HS-5 (cell line): ENCODE data around the gene BIN2.
A peak's percentile ranks its signal among the peaks of the same experiment; 100 is the strongest.

Experiments used
- DNase-seq: peaks from one replicate; pipeline ENCODE4 v3.0.0-alpha.2; 2012; ENCODE audit warnings: low read depth

Gene BIN2

DNA sequence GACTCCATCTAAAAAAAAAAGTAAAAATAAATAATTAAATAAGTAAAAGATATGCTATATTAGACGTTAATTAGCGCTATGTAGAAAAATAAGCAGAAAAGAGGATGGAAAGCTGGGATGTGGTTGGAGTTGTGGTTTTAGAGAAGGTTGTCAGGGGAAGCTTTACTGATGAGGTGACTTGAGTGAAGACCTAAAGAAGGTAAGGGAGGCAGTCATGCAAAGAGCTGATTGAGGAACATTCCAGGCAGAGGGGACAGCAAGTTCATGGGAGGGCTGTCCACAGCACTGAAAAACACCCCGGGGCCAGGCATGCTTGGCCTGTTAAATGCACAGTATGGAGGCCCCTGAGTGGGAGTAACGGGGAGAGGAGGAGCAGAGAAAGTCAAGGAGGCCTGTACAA is 69.4 kb downstream of the BIN2 start:
- DNase-seq, result no peak

DNA sequence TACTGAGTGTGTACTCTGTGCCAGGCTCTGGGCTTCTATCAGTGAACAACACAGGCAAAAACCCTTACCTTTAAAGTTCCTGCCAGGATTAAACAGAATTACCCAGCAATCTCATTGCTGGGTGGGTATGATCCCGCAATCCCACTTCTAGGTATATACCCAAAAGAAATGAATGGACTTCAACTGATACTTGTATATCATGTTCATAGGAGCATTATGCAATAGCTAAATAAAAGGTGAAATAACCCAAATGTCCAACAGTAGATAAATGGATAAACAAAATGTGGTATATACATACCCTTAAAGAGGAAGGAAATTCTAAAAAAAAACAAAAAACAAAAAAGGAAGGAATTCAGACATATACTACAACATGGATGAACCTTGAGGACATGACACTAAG is 70.7 kb downstream of the BIN2 start:
- no peak for DNase-seq

DNA sequence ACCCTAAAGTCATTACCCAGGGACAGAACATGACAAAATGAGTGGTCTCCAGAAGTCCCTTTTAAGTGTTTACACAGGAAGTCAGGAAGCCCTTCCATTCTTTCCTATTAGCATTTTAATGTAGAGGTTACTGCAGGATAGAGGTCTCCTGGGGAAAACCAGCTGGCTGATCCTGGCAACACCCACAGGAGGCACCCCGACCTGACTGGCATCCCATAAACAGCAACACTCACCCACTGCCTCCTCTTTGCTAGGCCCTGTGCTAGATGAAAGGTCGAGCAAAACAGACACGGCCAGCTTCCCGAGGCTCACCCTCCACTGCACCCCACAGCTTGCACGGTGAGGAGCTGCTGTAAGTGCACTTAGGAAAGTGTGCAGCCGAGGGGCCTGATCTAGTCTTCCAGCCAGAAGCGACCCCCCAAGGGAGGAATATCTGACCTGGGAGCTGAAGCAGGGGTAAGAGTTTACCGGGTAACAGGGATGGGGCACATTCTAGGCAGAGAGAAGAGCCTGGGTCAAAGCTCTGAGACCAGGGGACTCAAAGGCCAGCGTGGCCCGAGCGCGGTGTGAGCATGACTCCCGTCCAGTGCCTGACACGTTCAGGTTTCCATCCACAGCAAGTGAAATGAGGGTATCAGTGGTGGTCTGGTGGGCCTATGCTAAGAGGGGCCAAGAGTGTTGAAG is 76.3 kb downstream of the BIN2 start:
- DNase-seq, result no peak

DNA sequence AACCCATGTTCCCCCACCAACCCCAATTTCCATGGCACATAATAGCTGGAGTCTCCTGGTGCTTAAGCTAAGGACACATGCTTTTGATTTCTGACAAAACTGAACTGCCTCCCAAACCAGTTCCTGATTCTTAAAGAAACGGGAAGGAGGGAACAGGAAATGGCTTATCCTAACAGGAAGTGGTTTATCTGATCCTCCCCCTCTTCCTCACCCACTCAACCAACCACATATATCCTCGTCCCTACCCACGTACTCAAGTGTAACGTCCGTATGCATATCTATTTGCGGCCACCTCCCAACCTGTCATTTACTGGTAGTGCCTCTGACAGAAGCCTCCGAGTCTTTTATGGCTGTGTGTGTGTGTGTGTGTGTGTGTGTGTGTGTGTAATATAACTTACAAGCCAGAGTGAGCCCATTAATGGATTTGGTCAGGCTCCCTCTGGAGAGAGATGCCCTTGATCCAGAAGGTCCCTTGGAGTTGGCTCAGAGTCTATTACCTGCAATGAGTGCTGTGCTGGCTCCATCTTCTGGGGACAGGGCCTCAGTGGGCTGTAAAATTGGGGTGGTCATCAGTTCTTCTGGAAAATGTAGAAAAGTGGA is 77.6 kb downstream of the BIN2 start:
- DNase-seq, result no peak

DNA sequence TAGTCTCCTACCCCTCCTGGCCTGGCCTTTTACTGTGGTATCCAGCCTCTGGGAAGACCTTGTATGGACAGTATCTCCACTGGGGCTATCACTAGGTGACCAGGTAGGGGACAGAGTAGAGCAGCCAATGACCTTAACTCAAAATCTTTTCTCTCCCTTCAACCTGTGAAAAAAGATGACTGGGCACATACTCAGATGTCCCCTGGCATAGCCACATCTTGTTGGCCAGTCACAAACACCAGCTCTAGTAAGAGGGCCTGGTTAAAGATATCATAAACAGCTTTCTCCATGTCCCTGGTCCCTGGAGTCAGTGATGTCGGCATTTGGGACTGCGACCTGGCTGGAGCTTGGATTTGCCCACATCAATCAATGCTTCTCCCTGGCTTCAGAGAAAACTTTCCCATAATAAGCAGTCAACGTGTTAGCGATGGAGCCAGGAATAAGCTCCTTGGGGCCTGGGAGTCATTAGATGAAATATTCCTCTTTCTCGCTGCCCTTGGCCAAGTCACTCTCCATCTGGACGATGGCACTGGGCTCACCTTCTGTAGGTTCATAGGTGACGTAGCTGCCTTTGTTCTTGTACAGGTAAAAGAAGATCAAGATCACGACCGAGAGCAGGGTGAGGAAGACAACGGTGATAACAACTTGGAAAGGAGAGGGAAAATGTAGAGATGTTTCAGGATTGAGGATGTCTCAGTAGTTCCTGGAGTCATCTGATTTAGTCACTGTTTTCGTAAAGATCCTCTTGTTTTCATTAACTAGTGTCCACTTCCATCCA is 78.3 kb downstream of the BIN2 start:
- no peak for DNase-seq

DNA sequence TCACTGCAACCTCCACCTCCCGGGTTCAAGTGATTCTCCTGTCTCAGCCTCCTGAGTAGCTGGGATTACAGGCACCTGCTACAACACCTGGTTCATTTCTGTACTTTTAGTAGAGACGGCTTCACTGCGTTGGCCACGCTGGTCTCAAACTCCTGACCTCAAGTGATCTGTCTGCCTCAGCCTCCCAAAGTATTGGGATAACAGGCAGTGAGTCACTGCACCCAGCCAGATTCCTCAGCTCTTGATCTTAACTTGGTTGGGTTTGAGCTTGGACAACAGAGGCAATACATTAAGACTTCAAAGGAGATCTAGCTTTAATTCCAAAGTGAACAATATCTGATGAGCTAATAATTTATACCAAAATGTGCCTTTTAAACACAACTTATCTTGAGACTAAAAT is 79.7 kb downstream of the BIN2 start:
- DNase-seq, result no peak

DNA sequence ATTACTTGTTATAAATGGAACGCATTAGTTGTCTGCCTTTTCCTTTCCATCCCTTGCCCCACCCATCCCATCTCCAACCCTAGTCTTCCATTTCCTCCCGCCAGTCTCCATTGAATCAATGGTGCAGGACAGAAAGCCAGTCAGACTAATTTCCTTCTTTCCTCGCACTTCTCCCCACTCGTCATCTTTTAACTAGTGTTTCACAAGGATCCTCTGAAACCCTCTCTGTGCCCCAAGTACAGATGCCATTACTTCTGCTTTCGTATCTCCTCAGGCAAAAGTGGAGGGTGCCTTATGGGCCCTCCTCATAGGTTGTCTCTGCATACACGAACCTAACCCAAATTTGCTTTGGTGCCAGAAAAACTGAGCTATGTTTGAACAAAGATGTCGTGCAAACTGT is 81.1 kb downstream of the BIN2 start:
- no peak for DNase-seq

DNA sequence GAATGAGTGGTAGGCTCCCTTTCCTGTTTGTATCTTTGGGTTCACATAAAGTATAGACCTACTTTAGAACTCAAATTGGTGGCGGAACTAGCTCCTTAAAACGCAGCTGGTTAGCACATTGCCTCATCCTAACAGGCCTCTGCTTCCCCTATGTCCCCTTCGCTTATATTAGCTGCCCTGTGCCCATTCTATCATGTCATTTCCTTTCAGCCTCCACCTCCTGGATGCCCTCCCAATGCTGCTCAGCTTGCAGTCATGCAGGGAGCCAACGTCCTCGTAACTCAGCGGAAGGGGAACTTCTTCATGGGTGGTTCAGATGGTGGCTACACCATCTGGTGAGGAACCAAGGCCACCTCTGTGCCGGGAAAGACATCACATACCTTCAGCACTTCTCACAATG is 81.9 kb downstream of the BIN2 start:
- DNase-seq, result no peak

DNA sequence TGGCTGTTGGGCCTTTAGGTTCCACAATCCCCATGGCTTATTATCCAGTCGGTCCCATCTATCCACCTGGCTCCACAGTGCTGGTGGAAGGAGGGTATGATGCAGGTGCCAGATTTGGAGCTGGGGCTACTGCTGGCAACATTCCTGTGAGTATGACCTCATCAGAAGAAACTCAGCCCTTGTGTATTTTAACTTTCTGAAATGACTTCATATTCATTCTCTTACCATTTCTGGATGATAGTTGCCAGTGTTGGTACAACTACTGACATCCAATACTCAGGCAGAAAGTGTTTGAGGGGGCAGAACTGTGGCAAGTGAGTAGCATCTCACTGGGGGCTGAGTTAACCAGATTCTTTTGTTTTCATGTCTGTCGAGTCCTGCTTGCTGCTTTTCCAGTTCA is 83.0 kb downstream of the BIN2 start:
- peak; percentile 49 for DNase-seq

DNA sequence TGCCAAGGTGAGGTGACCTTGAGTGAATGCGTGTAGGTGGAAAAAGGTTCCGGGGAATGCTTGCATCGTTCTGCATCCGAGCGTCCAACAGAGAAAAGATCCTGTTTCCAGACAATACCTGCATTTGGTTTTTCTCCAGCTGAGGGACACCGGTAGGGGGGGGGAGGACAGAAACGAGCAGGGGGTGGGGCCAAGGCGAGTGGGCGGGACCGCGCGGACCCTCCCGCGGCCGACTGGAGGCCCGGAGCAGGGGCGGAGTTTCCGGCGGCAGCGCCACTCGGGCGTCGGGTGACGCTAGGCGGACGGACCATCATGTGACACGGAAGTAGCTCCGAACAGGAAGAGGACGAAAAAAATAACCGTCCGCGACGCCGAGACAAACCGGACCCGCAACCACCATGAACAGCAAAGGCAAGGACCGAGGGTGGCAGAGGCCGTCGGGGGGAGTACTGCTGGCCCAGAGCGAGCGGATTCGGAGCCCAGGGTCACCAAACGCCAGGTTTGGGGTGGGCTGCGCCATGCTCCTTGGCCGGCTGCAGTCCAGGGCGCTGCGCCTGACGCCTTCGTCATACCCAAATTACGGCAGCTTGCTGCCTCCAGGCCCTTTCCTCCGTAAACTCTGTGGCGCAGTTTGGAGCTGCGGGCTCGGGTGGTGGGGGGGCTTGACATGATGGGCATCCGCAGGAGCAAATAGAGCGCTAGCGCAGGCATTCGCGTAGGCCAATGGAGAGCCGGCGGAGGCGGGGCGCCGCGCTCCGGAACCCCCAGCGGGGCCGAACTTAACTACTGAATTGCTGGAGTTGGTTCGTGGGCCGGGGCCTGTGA is 85.3 kb downstream of the BIN2 start, which contains the start of gene DAZAP2:
TSS of gene DAZAP2 (plus strand) at position 317 of the 825 bp plus-strand sequence. CDS start at position 399, 82 bp downstream.
- DNase-seq, result peak; percentile 79

DNA sequence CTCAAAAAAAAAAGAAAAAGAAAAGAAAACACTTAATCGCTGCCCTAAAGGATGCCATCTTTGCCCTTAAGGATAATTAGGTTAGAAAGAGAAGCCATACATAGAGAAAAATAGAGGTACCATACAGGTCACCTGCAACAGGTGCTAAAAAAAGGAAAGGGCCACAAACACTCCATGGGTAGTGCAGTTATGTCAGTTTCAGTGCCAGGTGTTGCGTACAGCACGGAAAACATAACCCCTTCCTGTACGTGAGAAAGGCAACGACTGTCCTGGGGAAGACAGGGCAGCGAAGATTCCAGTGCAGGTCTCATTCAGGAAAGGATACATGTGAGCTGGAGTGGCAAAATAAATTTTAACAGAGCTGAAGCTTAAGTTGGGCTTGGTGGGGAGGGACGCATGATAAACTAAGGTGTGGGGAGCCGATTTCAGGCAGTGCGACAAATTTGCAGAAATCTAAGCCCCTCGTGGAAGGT is 85.9 kb downstream of the BIN2 start:
- no peak for DNase-seq

DNA sequence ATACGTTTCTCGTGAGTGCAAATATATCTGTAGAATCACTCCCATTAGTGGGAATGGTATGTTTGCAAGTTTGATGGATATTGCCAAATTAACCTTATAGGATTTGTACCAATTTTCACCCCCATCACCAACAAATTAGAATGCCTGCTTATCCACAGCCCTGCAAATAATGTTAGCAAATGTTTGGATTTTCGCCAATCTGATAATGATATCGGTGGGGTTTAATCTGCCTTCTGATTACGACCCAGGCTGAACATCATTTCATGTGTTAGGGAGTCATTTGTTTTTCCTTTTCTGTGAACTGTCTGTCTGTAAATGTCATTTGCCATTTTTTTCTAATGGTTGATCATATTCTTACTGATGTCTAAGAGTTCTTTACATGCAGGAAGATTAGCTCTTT is 89.4 kb downstream of the BIN2 start:
- no peak for DNase-seq

DNA sequence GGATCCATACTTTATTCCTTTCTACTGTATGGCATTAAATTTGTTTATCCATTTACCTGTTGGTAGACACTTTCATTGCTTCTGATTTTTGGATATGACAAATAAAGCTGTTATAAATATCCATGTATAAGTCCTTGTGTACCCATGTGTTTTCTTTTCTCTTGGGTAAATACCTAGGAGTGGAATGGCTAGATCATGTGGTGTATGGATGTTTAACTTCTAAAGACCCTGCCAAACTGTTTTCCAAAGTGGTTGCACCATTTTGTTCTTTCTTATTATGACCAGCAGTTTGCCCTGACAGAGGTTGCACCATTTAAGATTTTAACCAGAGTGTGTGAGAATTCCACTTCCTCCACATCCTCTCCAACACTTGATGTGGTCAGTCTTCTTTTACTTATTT is 91.3 kb downstream of the BIN2 start:
- DNase-seq, result no peak
